Astrocyte of the cerebellum (primary cell): ENCODE results near the gene GIT2.

Experiments used
- DNase-seq: peaks from one replicate; pipeline ENCODE4 v3.0.0-alpha.2; 2011; ENCODE audit warnings: low read depth
- H3K4me3 ChIP-seq: 2 replicates; pipeline ENCODE4 v1.5.1; 2011; ENCODE audit warnings: mild to moderate bottlenecking, low read depth, low read length, moderate library complexity
- in situ Hi-C: cut with HindIII; loops from 2 replicates; pipeline ENCODE4 v1.10.0; 2017; ENCODE audit warnings: low sequenced_read_pairs
- TF ChIP-seq, protein P1 (sequence below): IDR thresholded peaks from 2 replicates; pipeline ENCODE4 v1.5.1; 2012; ENCODE audit warnings: low read length, low read depth, moderate library complexity, mild to moderate bottlenecking; ENCODE audit errors: missing control alignments

GIT2 gene

DNA sequence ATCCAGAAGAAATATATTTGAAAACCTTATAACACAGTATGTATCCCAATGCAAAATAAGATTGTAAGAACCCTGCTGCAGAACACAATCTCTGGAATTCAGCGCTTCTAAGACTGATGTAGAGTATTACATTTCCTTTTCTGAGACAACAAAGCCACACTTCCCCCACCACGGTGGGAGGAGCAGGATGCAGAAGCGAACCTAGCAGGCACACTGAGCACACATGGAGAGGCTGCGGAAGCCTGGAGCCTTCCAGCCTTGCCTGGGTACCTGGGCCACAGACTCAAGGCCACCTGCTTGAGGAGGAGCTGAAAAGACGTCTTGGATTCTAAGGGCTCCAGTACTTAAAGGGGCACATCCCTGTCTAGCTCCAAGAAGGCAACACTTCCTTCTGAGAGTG, 49.7 kb downstream of the GIT2 start:
- in situ Hi-C loops = no loop called here
- DNase-seq = no peak
- H3K4me3 ChIP-seq = no peak overlapping the region
- TF ChIP-seq, protein P1, sequence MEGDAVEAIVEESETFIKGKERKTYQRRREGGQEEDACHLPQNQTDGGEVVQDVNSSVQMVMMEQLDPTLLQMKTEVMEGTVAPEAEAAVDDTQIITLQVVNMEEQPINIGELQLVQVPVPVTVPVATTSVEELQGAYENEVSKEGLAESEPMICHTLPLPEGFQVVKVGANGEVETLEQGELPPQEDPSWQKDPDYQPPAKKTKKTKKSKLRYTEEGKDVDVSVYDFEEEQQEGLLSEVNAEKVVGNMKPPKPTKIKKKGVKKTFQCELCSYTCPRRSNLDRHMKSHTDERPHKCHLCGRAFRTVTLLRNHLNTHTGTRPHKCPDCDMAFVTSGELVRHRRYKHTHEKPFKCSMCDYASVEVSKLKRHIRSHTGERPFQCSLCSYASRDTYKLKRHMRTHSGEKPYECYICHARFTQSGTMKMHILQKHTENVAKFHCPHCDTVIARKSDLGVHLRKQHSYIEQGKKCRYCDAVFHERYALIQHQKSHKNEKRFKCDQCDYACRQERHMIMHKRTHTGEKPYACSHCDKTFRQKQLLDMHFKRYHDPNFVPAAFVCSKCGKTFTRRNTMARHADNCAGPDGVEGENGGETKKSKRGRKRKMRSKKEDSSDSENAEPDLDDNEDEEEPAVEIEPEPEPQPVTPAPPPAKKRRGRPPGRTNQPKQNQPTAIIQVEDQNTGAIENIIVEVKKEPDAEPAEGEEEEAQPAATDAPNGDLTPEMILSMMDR = no peak

DNA sequence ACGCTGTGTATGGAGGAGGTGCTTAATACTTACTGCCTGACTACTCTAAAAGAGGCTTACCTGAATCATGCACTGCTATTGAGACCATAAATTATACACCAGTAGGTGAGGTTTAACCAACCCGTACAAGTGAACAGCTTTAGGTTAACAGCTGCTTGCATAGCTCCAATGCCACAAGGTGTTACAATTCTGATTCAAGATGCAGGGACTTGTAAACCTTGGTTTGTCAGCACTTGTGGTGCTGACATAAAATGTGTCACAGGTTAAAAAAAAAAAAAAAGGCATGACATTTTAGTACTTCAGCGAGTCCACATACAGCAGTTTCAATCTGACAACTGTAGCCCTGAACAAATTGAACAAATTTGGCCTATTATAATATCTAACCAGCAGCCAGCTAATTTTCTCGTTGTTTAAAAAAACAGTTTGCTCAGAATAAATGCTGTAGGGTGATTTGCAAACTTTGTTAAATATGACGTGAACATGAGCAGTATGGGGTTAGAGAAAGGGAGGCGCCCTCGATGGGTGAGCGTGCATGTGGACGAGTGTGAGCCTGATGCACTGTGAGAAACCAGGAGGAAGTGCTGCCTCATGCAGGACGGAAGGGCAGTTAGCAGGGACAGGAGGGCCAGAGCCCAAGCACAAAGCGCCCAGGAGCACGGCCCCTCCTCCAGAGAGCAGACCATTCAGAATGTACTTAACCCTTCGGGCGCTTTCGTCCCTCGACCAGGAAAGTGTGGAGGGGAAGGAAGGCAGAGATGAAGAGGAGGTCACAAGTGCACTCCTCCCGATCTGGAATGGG, 51.4 kb downstream of the GIT2 start:
- DNase-seq = no peak
- TF ChIP-seq, protein P1 = no peak
- in situ Hi-C loops = no loop called here
- no peak overlapping the region for H3K4me3 ChIP-seq

DNA sequence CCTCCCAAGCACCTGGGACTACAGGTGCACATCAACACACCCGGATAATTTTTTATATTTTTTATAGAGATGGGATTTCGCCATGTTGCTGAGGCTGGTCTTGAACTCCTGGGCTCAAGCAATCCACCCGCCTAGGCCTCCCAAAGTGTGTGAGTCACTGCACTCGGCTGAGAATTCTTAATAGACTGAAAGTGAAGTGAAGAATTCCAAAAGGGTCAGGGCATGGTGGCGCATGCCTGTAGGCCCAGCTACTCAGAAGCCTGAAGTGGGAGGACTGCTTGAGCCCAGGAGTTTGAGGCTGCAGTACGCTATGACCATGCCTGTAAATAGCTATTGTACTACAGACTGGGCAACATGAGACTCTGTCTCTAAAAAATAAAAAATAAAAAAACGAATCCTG, 52.4 kb downstream of the GIT2 start:
- TF ChIP-seq, protein P1 = no peak
- no peak overlapping the region for H3K4me3 ChIP-seq
- DNase-seq = no peak
- in situ Hi-C loops = no loop called here

DNA sequence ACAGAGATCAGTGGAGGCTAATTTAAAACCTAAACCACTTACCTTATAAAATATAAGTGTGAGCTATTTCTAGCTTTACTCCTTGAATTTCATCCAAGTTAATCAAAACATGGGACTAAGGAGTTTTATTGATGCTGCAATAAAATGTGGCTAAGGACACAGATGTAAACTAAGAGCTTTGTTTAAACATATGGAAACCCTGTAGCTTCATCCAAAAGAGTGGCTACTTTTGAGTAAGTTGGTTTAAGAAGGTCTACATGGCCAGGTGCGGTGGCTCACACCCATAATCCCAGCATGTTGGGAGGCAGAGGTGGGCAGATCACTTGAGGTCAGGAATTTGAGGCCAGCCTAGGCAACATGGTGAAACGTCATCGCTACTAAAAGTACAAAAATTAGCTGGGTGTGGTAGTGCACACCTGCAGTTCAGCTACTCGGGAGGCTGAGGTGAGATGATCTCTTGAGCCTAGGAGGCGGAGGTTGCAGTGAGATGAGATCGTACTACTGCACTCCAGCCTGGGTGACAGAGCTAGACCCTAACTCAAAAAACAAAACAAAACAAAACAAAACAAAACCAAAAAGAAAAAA, 55.7 kb downstream of the GIT2 start:
- no peak overlapping the region for H3K4me3 ChIP-seq
- in situ Hi-C loops = no loop called here
- no peak for DNase-seq
- TF ChIP-seq, protein P1 = no peak

DNA sequence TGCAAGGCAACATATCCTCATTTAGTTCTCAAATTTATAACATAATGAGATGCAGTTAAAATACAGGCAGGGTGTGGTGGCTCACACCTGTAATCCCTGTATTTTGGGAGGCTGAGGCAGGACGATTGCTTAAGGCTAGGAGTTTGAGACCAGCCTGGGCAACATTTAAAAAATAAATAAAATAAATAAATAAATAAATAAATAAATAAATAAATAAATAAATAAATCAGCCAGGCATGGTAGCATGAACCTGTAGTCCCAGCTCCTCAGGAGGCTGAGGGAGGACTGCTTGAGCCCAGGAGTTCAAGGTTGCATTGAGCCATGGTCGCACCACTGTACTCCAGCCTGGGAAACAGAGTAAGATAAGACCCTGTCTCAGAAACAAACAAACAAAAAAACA, 56.7 kb downstream of the GIT2 start:
- TF ChIP-seq, protein P1 = no peak
- in situ Hi-C loops = no loop called here
- H3K4me3 ChIP-seq = no peak overlapping the region
- no peak for DNase-seq

DNA sequence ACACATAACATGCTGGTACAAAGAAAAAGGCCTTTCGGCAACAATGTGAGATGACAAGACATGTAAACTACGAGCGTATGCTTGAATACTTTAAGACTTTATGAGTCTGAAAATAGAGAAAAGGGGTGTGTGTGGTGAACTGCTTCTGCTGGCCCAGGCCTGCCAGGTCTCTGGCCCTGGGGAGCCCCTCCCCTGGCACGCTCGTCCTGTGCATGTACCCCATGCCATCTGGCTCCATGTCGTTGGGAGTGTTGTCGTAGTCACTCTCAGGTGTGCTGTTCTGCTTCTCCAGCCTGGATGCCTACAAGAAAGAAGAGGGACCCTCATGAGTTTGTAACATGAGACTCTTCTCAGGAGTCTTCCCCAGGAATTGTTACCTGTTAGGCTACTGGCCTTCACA, 57.2 kb downstream of the GIT2 start:
- in situ Hi-C loops = no loop called here
- no peak overlapping the region for H3K4me3 ChIP-seq
- DNase-seq = no peak
- TF ChIP-seq, protein P1 = no peak
